Measurements from ENCODE around the gene SLC12A5. TPM values are rescaled to one million over a fixed set of nuclear protein-coding genes. Genes with fewer than 3 reads are reported as not detected.
A peak's percentile ranks its signal among the peaks of the same experiment; 100 is the strongest.

SLC12A5 gene
- total and polyA plus RNA-seq, 2 donors (not counting 1 experiment from before 2014, with no cell fraction given): 0.32 TPM; not detected in 1

DNA sequence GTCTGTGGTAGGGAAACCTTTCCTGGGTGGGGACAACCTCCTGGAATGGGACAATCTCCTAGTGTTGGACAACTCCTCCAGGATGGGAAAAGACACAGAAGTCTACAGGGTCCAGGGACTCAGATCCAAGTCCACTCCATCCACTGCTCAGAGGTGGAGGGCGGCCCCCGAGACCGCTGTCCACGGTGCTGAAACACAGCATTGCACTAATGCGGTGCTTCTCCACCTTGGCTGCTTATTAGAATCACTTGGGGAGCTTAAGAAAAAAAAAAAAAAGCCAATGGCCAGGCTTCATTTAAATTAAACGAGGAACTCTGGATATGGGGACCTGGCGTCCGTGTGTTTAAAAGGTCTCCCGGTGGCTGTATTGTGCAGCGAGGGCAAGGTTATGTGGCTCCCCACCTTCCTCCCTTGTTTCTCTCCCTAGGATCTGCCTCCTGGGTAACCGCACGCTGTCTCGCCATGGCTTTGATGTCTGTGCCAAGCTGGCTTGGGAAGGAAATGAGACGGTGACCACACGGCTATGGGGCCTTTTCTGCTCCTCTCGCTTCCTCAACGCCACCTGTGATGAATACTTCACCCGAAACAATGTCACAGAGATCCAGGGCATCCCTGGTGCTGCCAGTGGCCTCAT, 12.0 kb downstream of the SLC12A5 start:
- ChIA-PET CTCF (interaction anchor here (0.7 kb wide), 1 partner anchor 18 kb away, joined by 3 read pairs; no protein-coding TSS in a partner anchor), POLR2A (no interaction called here)
- no peak for ATAC-seq (ENCODE audit: low read depth)
- Histone ChIP-seq H3K27ac (ENCODE audit: low read length in 2 of 2) (no peak overlapping the region), H3K36me3 (replicated peaks in 1 of 2; ENCODE audit: control extremely low read depth in 1 of 2, control insufficient read depth in 1 of 2, extremely low read depth in 1 of 2, insufficient read depth in 2 of 2, low read length in 1 of 2) (no peaks in the 10 kb centered on the region), H3K9me3 (ENCODE audit: control extremely low read depth in 1 of 3, control insufficient read depth in 2 of 3, insufficient read depth in 1 of 3, low read length in 2 of 3) (peaks cover 0 to 11% (median 0%) of the 10 kb centered on the region in 3 donors), H3K9ac (ENCODE audit: low read length) (no peak overlapping the region), H3K4me1 (ENCODE audit: control insufficient read depth in 2 of 2, insufficient read depth in 2 of 2, low read length in 2 of 2) (no peaks in the 10 kb centered on the region), H4K20me1 (ENCODE audit: control insufficient read depth, insufficient read depth, low read length, poor library complexity, severe bottlenecking) (no peaks in the 10 kb centered on the region), H3K4me2 (replicated peaks; ENCODE audit: low read depth, low read length, poor library complexity, severe bottlenecking) (no peak overlapping the region), H2AFZ (ENCODE audit: insufficient read depth, low read depth, low read length, poor library complexity, severe bottlenecking) (no peak overlapping the region), H3K79me2 (ENCODE audit: control insufficient read depth, insufficient read depth, low read length) (no peaks in the 10 kb centered on the region), H3K27me3 (replicated peaks in 1 of 4; ENCODE audit: control extremely low read depth in 1 of 4, control insufficient read depth in 3 of 4, insufficient read depth in 4 of 4, low read length in 3 of 4) (peaks cover 0 to 39% (median 10%) of the 10 kb centered on the region in 4 experiments), H3K4me3 (ENCODE audit: control extremely low read depth in 1 of 5, extremely low read depth in 1 of 5, insufficient read depth in 1 of 5, low read depth in 2 of 5, low read length in 4 of 5) (no peak overlapping the region)
- Mint-ChIP-seq H3K4me3 (no peak overlapping the region), H3K27ac (no peak overlapping the region), H3K4me1 (no peaks in the 10 kb centered on the region), H3K9me3 (ENCODE audit: insufficient read depth) (no peaks in the 10 kb centered on the region), H3K27me3 (peaks cover 55% of the 10 kb centered on the region)
- intact Hi-C loops (cut with micrococcal nuclease): no loop called here
- peak; percentile 51 for DNase-seq
- TF ChIP-seq EZH2 (IDR thresholded peaks at IDR 0.05; ENCODE audit: borderline replicate concordance, insufficient read depth, low read depth, low read length, poor library complexity, severe bottlenecking): no peak
- TF ChIP-seq, protein P1, sequence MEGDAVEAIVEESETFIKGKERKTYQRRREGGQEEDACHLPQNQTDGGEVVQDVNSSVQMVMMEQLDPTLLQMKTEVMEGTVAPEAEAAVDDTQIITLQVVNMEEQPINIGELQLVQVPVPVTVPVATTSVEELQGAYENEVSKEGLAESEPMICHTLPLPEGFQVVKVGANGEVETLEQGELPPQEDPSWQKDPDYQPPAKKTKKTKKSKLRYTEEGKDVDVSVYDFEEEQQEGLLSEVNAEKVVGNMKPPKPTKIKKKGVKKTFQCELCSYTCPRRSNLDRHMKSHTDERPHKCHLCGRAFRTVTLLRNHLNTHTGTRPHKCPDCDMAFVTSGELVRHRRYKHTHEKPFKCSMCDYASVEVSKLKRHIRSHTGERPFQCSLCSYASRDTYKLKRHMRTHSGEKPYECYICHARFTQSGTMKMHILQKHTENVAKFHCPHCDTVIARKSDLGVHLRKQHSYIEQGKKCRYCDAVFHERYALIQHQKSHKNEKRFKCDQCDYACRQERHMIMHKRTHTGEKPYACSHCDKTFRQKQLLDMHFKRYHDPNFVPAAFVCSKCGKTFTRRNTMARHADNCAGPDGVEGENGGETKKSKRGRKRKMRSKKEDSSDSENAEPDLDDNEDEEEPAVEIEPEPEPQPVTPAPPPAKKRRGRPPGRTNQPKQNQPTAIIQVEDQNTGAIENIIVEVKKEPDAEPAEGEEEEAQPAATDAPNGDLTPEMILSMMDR (IDR thresholded peaks at IDR 0.05): no peak
- WGBS (ENCODE audit: insufficient coverage): 37% methylated on average over 15 of the region's 18 CpGs

DNA sequence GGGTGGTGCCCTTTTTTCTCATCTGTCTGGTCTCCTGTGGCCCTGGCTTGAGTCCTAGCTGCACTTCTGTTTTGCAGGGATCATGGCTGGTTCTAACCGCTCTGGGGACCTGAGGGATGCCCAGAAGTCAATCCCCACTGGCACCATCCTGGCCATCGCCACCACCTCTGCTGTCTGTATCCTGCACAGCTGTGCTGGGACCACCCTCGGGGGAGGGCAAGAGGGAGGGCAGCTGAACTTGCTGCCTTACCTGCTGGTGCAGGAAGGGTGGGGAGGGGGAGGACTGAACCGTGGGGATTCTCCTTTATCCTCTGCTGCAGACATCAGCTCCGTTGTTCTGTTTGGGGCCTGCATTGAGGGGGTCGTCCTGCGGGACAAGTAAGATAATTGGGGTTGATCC, 14.5 kb downstream of the SLC12A5 start:
- CTCF ChIA-PET: no interaction called here
- Histone ChIP-seq H3K27me3 (replicated peaks in 1 of 4; ENCODE audit: control extremely low read depth in 1 of 4, control insufficient read depth in 3 of 4, insufficient read depth in 4 of 4, low read length in 3 of 4) (peaks cover 0 to 44% (median 10%) of the 10 kb centered on the region in 4 experiments), H2AFZ (ENCODE audit: insufficient read depth, low read depth, low read length, poor library complexity, severe bottlenecking) (no peak overlapping the region), H3K79me2 (ENCODE audit: control insufficient read depth, insufficient read depth, low read length) (no peaks in the 10 kb centered on the region), H3K27ac (ENCODE audit: low read length in 2 of 2) (no peak overlapping the region), H3K36me3 (replicated peaks in 1 of 2; ENCODE audit: control extremely low read depth in 1 of 2, control insufficient read depth in 1 of 2, extremely low read depth in 1 of 2, insufficient read depth in 2 of 2, low read length in 1 of 2) (no peaks in the 10 kb centered on the region), H3K4me3 (ENCODE audit: control extremely low read depth in 1 of 5, extremely low read depth in 1 of 5, insufficient read depth in 1 of 5, low read depth in 2 of 5, low read length in 4 of 5) (no peak overlapping the region), H3K4me1 (ENCODE audit: control insufficient read depth in 2 of 2, insufficient read depth in 2 of 2, low read length in 2 of 2) (no peaks in the 10 kb centered on the region), H4K20me1 (ENCODE audit: control insufficient read depth, insufficient read depth, low read length, poor library complexity, severe bottlenecking) (no peaks in the 10 kb centered on the region), H3K9me3 (ENCODE audit: control extremely low read depth in 1 of 3, control insufficient read depth in 2 of 3, insufficient read depth in 1 of 3, low read length in 2 of 3) (peaks cover 0 to 11% (median 0%) of the 10 kb centered on the region in 3 donors), H3K4me2 (replicated peaks; ENCODE audit: low read depth, low read length, poor library complexity, severe bottlenecking) (no peak overlapping the region), H3K9ac (ENCODE audit: low read length) (no peak overlapping the region)
- Mint-ChIP-seq H3K4me3 (no peak overlapping the region), H3K4me1 (no peaks in the 10 kb centered on the region), H3K27me3 (peaks cover 58% of the 10 kb centered on the region), H3K9me3 (ENCODE audit: insufficient read depth) (no peaks in the 10 kb centered on the region), H3K27ac (no peak overlapping the region)
- intact Hi-C loops (cut with micrococcal nuclease): no loop called here
- no peak for ATAC-seq (ENCODE audit: low read depth)
- TF ChIP-seq, protein P1 (IDR thresholded peaks at IDR 0.05): no peak
- TF ChIP-seq EZH2 (IDR thresholded peaks at IDR 0.05; ENCODE audit: borderline replicate concordance, insufficient read depth, low read depth, low read length, poor library complexity, severe bottlenecking): no peak
- WGBS (ENCODE audit: insufficient coverage): 51% methylated on average over 6 of the region's 7 CpGs
- POLR2A ChIA-PET: no interaction called here
- no peak for DNase-seq
